HG02884 (cell line): ENCODE measurements around the gene TEDC2.
"Not testable (repeated sequence)": the region's sequence is repeated elsewhere in the genome, so short reads cannot be mapped to it uniquely, and the experiment has no call there.

ENCODE experiments used
- ATAC-seq: cut with Tn5 transposase; IDR thresholded peaks from one replicate; pipeline ENCODE4 v1.9.1; 2021; ENCODE audit warnings: mild to moderate bottlenecking, moderate library complexity; ENCODE audit not compliant: unreplicated experiment

The TEDC2 gene

DNA sequence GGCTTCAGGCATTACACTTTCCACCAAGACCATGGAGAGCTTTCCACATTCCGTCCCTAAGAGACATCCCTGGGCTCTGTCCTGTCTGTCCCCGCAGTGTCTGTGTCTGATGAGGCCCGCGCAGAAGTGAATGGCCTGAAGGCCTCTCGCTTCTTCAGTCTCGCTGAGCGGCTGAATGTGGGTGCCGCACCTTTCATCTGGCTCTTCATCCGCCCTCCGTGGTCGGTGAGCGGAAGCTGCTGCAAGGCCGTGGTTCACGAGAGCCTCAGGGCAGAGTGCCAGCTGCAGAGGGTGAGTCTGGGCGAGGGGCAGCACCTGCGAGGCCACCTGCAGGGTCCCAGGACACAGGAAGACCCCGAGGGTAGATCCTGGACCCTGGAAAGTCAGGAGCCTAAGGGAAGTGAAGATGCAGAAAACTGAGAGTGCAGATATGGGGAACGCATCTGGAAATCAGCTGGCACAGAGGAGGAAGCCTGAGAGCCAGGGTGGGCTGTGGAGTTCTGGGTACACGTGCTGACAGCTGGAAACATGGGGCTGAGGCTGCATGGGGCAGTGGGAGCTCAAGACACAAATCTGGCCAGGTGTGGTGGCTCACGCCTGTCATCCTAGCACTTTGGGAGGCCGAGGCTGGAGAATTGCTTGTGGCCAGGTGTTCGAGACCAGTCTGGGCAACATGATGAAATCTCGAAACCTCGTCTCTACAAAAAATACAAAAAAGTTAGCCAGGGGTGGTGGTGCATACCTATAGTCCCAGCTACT is 22.7 kb upstream of the TEDC2 start:
- ATAC-seq: no peak

DNA sequence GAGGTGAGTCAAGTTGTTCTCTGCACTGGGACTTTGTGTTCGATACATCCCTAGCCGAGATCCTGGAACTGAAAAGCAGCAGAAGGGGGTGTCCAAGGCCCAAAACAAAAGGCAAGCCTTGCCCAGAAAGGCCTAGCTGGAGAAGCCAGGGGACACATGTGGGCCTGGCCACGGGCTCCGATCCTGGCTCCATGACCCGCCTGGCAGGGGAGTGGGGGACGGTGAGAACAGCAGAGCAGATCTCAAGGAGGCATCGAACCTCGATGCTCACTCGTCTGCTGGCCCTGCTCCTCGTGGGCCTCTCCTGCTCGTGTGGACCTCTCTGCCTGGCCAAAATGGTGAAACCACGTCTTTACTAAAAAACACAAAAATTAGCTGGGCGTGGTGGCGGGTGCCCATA is 21.8 kb upstream of the TEDC2 start:
- no peak for ATAC-seq

DNA sequence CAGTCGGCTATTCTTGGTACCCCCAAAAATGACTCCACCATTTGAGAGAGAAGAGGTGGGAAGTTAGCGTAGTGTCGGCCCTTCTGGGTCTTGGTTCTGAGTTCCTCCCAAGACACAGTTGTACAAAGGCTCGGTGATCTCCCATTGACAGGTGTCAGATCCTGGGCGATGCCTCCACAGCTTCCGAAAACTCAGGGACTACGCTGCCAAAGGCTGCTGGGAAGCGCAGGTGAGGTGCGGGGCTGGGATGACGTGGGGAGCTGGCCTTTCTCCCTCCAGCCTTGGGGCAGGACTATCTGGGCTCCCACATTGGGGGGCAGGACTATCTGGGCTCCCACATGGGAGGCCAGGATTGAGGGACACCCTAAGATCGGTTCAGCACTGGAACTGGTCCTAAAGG is 20.3 kb upstream of the TEDC2 start:
- ATAC-seq: no peak

DNA sequence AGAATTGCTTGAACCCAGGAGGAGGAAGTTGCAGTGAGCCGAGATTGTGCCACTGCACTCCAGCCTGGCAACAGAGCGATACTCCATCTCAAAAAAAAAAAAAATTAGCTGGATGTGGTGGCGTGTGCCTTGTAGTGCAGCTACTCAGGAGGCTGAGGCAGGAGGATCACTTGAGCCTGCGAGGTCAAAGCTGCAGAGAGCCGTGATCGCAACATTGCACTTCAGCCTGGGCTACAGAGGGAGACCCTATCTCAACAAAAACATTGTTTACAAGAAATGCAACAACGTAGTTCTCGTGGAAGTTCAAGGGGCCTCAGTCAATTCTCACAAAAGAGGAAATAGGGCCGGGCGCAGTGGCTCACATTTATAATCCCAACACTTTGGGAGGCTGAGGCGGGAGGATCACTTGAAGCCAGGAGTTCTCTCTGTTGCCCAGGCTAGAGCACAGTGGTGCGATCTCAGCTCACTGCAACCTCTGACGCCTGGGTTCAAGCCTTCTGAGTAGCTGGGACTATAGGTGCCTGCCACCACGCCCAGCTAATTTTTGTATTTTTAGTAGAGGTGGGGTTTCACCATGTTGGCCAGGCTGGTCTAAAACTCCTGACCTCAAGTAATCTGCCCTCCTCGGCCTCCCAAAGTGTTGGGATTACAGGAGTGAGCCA is 18.6 kb upstream of the TEDC2 start:
- not testable (repeated sequence) for ATAC-seq

DNA sequence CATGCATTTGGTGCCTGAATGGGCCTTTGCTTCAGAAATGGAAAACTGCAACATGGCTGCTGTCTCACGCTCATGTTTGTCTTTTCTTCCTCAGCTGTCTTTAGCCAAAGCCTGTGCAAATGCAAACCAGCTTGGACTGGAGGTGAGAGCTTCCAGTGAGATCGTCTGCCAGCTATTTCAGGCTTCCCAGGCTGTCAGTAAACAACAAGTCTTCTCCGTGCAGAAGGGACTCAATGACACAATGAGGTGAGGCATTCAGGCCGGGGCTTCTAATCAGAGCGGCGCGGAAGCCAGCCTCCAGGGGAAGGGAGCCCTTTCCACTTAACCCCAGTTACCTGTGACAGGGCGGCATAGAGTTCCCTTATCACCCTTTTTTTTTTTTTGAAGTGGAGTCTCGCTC is 16.4 kb upstream of the TEDC2 start:
- ATAC-seq: no peak

DNA sequence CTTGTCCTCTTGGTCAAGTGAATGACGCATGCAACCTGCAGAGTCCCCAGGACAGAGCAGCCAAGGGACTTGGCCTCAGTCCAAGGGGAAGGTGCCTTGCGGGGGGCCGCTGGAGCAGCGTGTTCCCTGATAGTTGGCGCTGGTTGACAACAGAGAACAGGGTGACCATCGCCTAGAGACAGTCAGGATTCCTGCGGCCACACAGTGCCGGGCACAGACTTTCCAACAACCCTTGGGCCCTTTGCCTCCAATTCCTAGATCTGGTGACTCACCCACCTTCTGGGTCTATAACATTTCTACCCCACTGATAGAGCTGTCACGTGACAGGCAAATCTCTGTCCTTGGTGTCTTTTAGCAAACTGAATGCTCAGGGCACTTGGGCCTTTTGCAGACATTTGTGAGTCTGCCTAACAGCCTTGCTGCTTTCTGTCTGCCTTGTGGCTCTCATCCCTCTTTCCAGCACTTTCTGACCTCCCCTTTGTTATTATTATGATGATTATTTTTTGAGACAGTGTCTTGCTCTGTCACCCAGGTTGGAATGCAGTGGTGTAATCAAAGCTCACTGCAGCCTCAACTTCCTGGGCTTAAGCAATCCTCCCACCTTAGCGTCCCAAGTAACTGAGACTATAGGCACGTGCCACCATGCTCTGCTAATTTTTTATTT is 11.9 kb upstream of the TEDC2 start:
- no peak for ATAC-seq

DNA sequence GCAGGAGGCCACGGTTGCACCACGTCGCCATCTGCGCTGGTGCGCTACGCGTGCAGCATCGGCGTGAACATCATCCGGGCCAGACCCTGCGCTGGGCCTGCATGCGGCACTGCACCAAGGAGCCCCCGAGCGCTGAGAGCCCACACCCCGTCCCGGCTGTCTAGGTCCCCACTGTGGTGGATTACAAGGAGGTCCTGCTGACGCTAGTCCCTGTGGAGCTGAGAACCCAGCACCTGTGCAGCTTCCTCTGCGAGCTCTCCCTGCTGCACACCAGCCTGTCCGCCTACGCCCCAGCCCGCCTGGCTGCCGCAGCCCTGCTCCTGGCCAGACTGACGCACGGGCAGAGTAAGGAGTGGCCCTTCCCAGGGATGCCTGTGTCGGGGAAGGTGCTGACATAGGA is 10.8 kb upstream of the TEDC2 start:
- ATAC-seq: no peak

DNA sequence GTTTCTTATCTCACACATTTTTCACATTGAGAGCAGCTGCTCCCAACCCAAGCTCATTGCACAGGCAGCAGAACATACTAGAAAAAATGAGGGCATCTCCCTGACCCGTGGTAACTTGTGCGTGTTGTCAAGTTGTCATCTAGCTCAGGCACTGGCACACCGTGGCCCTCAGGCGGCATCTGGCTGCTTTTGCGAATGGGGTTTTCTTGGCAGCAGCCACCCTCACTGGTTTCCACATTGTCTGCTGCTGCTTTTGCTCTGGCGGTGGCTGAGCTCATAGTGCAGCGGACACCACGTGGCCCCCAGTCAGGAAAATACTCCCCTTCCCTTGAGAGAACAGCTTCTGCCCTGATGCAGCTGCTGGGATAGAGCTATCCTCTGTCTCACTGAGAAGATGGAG is 9.4 kb upstream of the TEDC2 start:
- no peak for ATAC-seq

DNA sequence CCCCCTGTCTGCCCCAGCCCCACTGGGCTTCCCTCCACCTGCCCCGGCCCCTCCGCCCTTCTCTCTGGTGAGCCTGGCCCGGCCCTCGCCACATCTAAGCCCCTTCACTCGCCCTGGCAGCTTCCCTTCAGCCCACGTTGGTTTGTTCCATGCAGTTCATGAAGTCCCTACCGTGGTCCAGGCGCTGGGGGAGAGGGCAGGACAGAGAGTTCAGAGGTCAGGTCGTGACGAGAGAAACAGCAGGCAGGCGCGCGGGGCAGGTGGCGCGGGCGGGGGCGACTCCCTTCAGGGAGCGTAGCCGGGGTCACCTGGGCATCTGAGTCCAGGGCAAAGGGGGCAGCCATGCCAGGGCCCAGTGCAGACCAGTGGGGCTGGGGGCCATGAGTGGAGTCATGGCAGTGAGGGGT is 8.9 kb upstream of the TEDC2 start:
- no peak for ATAC-seq

DNA sequence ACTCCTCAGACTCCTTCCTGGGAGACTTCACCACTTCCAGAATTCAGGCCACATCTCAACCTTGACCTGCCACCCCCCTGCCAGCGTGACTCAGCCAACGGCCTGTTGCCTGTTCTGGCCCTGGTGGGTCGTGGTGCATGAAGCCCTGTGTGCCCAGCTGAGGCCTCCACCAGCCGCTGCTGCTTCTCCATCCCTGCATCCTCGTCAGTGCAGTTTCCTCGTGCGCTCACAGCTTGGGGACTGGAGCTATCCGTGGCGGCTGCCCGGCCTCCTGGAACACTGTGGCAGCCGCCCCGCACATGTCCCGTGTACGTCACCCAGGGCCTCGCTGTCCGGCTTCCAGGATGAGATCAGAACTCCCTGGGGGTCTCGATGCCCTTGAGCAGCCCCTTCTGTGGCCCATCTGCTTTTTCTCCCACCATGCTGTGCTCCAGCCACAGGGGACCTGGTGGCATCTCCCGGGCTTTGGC is 8.0 kb upstream of the TEDC2 start:
- ATAC-seq: no peak

DNA sequence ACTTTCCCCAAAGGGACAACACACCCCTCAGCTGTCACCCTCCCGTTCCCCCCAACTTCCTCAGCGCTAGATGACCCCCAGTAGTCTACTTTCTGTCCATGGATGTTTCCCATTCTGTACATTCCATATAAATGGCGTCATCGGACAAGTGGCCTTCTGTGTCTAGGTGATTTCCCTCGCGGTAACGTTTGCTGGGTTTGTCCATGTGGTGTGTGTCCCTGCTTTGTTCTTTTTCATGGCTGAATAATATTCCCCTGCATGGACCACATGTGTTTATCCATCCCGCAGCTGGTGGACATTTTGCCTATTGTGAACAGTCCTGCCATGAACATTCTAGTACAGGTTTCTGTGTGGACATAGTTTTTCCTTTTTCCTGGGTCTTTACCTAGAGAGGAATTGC is 7.3 kb upstream of the TEDC2 start:
- ATAC-seq: no peak

DNA sequence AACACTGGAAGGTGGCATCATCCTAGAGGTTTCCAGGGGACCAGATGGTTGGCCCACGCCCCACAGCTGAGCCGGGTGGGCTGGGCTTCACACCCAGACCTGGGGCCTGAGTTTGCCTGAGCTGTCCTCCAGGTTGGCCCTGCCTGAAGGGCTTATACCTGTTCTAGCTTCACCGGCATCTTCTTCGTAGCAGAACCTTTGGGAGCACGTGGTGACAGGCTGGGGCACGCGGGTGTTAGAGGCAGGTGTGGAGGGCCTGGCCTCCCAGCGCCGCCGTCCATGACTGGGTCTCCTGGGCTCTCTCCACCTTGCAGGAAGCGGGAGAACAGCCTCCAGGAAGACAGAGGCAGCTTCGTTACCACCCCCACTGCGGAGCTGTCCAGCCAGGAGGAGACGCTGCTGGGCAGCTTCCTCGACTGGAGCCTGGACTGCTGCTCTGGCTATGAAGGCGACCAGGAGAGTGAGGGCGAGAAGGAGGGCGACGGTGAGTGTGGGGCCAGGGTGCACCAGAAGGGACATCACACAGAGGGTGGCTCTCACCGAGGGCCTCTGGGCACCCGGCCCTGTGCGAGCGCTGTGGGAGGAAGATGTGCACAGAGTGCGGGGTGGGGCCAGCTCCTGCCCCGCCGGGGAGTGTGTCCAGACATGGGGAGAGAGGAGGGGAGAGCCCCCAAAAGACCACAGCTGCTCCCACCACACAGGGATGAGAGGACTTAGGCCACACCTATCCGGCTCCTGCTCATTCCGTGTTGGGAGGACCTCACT is 4.6 kb upstream of the TEDC2 start:
- ATAC-seq: no peak

DNA sequence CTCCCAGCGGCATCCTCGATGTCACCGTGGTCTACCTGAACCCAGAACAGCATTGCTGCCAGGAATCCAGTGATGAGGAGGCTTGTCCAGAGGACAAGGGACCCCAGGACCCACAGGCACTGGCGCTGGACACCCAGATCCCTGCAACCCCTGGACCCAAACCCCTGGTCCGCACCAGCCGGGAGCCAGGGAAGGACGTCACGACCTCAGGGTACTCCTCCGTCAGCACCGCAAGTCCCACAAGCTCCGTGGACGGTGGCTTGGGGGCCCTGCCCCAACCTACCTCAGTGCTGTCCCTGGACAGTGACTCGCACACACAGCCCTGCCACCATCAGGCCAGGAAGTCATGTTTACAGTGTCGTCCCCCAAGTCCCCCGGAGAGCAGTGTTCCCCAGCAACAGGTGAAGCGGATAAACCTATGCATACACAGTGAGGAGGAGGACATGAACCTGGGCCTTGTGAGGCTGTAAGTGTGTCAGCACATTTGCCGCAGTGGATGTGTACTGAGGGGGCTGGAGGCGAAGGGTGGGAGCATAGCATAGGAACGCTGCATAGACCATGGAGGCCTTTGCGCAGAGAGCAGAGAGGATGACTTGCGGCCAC is 3.3 kb upstream of the TEDC2 start:
- ATAC-seq: no peak

DNA sequence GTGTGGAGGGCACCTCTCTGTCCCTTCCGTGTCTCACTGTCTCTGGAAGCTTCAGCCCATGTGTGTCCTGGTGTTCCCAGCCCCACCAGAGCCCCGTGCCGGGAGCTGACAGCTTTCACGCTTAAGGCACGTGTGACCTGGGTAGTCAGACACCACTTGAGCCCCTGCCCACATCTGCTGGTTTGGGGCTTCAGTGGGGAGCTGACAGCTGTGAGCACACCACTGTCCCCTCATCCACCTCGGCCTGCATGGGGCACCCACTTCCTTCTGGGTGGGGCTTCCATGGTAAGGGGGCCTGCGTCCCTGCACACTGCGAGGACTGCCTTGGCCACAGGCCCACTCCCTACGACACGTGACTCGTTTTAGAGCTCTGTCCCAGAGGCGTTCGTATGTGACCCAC is 2.6 kb upstream of the TEDC2 start:
- ATAC-seq: no peak

DNA sequence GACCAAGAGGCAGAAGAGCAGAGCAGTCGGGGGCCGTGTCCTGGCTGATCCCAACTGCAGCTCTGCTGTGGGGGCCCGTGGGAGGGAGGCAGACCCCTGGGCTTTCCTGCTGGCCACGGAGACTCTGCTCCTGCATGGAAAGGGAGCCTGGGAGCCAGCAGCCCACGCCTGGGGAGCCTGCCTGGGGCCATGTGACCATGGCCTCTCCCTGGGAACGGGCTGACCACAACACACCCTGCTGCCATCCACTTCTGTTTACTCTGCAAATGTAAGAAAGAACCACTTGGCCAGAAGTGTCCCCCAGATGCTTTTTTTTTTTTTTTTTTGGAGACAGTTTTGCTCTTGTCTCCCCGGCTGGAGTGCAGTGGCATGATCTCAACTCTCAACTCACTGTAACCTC is 2.0 kb upstream of the TEDC2 start:
- ATAC-seq: no peak

DNA sequence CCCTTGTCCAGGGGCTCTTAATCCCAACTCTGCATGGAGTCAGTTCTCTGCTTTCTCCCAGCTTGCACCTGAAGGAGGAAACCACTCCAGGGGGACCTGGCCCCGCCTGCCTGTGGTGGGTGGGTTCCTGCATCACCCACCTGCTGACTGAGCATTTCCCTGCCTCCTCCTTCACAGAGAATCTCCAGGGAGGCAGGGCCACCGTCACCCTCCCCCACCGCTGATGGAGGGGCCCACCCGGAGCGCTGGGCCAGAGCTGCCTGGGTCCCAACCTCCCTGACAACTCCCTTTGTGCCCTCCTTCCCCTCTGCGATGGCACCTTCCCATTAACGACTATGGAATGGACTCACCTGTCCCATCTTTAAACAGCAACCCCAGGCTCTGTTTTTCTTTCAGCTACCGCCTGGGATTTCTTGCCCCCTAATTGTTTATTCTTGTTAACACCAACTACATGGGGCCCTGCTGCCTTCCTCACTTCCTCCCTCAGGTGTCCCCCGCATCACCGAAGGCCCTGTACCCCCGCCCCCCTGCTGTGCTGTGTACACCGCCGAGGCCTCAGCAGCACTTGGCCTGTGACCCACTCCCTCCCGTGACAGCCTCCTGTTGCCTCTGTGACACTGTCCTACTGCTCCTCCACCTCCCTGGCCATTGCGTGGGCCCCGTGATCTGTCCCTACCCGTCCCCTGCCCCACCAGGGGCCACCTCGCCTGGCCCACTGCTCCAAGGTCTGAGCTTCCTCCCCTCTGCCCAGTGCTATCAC is 842 bp upstream of the TEDC2 start:
- no peak for ATAC-seq

DNA sequence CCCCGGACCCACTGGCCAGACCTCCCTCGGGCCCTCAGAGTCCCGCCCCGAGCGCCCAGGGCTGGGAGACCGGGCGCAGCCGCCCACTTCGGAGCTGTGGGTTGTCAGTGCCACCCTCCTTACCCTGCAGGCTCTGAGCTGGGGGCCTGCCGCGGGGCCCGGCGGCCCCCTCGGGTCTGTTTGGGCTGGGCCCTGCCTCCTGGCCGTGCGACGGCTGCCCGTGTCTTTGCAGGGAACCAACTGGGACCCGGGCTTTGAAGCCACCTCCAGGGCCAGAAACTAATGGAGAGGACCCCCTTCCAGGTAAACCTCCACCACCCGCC is 443 bp downstream of the TEDC2 start:
- ATAC-seq: no peak

DNA sequence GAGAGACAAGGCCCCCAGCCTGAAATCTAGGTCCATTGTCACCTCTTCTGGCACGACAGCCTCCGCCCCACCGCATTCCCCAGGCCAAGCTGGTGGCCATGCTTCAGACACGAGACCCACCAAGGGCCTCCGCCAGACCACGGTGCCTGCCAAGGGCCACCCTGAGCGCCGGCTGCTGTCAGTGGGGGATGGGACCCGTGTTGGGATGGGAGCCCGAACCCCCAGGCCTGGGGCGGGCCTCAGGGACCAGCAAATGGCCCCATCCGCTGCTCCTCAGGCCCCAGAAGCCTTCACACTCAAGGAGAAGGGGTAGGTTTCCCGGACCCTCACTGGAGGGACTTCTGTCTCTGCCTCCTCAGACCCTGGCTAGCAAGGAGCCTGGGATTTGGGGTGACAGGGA is 1.0 kb downstream of the TEDC2 start:
- no peak for ATAC-seq

DNA sequence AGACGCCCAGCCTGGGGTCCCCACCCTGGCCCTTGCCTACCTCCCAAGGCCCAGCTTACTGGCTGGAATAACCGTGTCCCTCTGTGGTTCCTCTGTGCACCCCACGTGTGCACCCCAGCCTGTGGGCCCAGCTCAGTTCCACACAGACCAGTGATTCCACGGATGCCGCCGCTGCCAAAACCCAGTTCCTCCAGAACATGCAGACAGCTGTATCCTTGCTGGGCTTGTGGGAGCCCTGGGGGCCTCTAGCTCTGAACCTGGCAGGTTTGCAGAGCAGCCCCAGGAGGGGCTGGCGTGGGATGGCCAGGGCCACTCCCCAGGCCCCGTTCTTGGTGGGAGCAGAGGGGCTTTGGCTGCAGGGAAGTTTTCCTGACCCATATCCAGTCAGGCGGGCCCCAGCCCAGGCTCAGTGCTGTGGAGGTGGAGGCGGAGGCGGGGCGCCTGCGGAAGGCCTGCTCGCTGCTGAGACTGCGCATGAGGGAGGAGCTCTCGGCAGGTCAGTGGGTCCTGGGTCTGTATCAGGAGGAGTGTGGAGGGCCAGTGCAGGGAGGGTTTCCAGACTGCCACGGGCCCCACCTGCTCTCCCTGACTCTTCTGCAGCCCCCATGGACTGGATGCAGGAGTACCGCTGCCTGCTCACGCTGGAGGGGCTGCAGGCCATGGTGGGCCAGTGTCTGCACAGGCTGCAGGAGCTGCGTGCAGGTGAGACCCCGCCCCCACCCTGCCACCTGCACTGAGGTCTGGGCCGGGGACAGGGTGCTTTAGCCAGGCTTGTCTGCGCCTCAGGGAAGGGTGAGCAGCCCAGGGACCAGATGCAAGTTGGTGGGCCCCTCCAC is 2.3 kb downstream of the TEDC2 start:
- no peak for ATAC-seq

DNA sequence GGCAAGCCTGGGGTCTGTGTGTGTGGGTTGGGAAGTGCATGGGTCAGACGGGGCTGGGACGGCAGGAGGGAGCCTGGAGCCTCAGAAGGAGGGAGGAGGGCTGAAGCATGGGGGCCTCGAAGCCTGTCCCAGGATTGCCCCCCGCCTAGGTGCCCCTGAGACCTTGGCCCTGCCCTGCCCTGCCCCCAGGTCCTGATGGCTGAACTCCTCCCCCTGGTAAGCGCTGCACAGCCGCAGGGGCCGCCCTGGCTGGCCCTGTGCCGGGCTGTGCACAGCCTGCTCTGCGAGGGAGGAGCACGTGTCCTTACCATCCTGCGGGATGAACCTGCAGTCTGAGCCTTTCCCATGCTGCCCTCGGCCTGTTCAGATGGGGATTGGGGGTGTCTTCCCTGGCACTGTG is 4.4 kb downstream of the TEDC2 start:
- ATAC-seq: no peak
